Lower leg skin (tissue), 3 donors: ENCODE results near the gene GUCA2A.

Experiments
- POLR2A ChIP-seq, 2 donors: fragments of 450-650 bp; IDR thresholded peaks; one replicate each; pipeline ENCODE4 v1.6.1; 2016 to 2017; ENCODE audit warnings: antibody characterized with exemption in 2 of 2, mild to moderate bottlenecking in 1 of 2, moderate library complexity in 1 of 2
- TF ChIP-seq, protein P1 (sequence below), 3 donors: fragments of 450-650 bp; IDR thresholded peaks; one replicate each; pipeline ENCODE4 v1.5.1; 2016; ENCODE audit warnings: antibody characterized with exemption in 3 of 3, mild to moderate bottlenecking in 3 of 3, moderate library complexity in 2 of 3

DNA sequence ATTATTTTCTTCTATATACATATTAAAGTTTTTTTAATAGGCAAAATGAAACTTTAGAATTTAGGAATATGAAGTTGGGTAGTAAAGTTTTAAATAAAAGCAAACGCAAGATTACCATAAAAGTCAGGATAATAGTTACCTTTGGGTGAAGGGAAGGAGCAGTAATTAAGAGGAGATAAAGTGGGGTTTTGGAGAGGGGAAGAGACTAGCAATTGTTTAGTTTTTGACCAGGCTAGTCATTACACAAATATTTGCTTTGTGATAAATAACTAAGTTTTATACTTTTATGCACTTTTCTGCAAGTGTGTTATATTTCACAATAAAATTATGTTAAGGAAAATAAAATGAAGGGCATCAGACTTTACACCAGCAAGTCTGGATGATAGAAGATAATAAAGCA, 39.0 kb downstream of the GUCA2A start:
- TF ChIP-seq, protein P1, sequence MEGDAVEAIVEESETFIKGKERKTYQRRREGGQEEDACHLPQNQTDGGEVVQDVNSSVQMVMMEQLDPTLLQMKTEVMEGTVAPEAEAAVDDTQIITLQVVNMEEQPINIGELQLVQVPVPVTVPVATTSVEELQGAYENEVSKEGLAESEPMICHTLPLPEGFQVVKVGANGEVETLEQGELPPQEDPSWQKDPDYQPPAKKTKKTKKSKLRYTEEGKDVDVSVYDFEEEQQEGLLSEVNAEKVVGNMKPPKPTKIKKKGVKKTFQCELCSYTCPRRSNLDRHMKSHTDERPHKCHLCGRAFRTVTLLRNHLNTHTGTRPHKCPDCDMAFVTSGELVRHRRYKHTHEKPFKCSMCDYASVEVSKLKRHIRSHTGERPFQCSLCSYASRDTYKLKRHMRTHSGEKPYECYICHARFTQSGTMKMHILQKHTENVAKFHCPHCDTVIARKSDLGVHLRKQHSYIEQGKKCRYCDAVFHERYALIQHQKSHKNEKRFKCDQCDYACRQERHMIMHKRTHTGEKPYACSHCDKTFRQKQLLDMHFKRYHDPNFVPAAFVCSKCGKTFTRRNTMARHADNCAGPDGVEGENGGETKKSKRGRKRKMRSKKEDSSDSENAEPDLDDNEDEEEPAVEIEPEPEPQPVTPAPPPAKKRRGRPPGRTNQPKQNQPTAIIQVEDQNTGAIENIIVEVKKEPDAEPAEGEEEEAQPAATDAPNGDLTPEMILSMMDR (IDR thresholded peaks at IDR 0.05), result no peak
- TF ChIP-seq POLR2A (IDR thresholded peaks at IDR 0.05), result no peak
